Upper lobe of left lung (tissue), 6 donors: ENCODE measurements around the gene CDKL1. TPM values are rescaled to one million over a fixed set of nuclear protein-coding genes. Genes with fewer than 3 reads are reported as not detected.

Experiments used
- ATAC-seq, 2 donors: fragments of 200-7000 bp; cut with Tn5 transposase; one replicate each; pipeline ENCODE4 v1.9.1; 2022; ENCODE audit warnings: mild to moderate bottlenecking in 2 of 2, moderate library complexity in 2 of 2; ENCODE audit not compliant: low FRiP score in 2 of 2
- DNase-seq, 2 donors: peaks; one replicate each; pipeline ENCODE4 v3.0.0-alpha.2; 2019 to 2020
- H3K27ac ChIP-seq, 4 donors: fragments of 200-600 bp; sonication (generic); one replicate each; pipeline ENCODE4 v1.5.1; 2016 to 2019
- H3K27me3 ChIP-seq, 4 donors: fragments of 200-600 bp; sonication (generic); one replicate each; pipeline ENCODE4 v1.5.1; 2017 to 2019
- H3K36me3 ChIP-seq, 4 donors: fragments of 200-600 bp; sonication (generic); one replicate each; pipeline ENCODE4 v1.5.1; 2016 to 2019
- H3K4me1 ChIP-seq, 4 donors: fragments of 200-600 bp; sonication (generic); one replicate each; pipeline ENCODE4 v1.5.1; 2018 to 2019
- H3K4me3 ChIP-seq, 4 donors: fragments of 200-600 bp; sonication (generic); one replicate each; pipeline ENCODE4 v1.5.1; 2017 to 2019; ENCODE audit warnings: mild to moderate bottlenecking in 2 of 4, moderate library complexity in 1 of 4
- H3K9me3 ChIP-seq, 4 donors: fragments of 200-600 bp; sonication (generic); one replicate each; pipeline ENCODE4 v1.5.1; 2018 to 2019
- EP300 ChIP-seq, 4 donors: sonication (generic); formaldehyde crosslinking; IDR thresholded peaks; one replicate each; pipeline ENCODE4 v1.5.1; 2017; ENCODE audit warnings: antibody characterized with exemption in 4 of 4, control low read depth in 2 of 4
- POLR2A ChIP-seq, 4 donors: fragments of 450-650 bp; IDR thresholded peaks; one replicate each; pipeline ENCODE4 v1.5.1; 2016 to 2017; ENCODE audit warnings: antibody characterized with exemption in 4 of 4, mild to moderate bottlenecking in 2 of 4
- POLR2AphosphoS5 ChIP-seq, 2 donors: sonication (generic); formaldehyde crosslinking; IDR thresholded peaks; one replicate each; pipeline ENCODE4 v1.5.1; 2017; ENCODE audit warnings: antibody characterized with exemption in 2 of 2
- WGBS, 2 donors: methylation state at CpG; one replicate each; pipeline ENCODE4 v1.1.5; 2017 to 2018; 5-methylcytosine and 5-hydroxymethylcytosine counted together
- total RNA-seq, 6 donors: library from RNA; depleted of rRNA in 4 of 6; stranded (reverse); fragments of >200 nt in 4 of 6; gene quantifications; one replicate each; pipeline versions ENCODE4 v1.1.0 to v1.2.1, GENCODE V29; 2016 to 2021
- TF ChIP-seq, protein P1 (sequence below), 6 experiments: fragments of 450-650 bp in 4 of 6; fragments of 200-600 bp in 2 of 6; sonication (generic) in 2 of 6; IDR thresholded peaks; one replicate each; pipeline ENCODE4 v1.5.1; 2016 to 2019; ENCODE audit warnings: antibody characterized with exemption in 6 of 6
- donor health status: DM: no; HTN: no; CAD: no; lungs with moderate emphysema.
- donor health status: DM: no; HTN: yes; CAD: no; lungs with severe emphysema.

The CDKL1 gene
- total RNA-seq, 6 donors from 2014 or later = 24.6 to 44.7 (median 30.1) TPM

- H3K4me3 ChIP-seq = no peak overlapping the region
- H3K27me3 ChIP-seq = no peaks in the 10 kb centered on the region
- no peak overlapping the region for H3K27ac ChIP-seq
- H3K4me1 ChIP-seq = peaks cover 11 to 30% (median 17%) of the 10 kb centered on the region in 4 donors
- WGBS, 2 donors = 60 to 68% methylated on average over 6 of the region's 6 CpGs
- no peaks in the 10 kb centered on the region for H3K36me3 ChIP-seq
- TF ChIP-seq POLR2AphosphoS5 (IDR thresholded peaks at IDR 0.05) (no peak), POLR2A (IDR thresholded peaks at IDR 0.05) (no peak), EP300 (IDR thresholded peaks at IDR 0.05) (no peak)
- TF ChIP-seq, protein P1, sequence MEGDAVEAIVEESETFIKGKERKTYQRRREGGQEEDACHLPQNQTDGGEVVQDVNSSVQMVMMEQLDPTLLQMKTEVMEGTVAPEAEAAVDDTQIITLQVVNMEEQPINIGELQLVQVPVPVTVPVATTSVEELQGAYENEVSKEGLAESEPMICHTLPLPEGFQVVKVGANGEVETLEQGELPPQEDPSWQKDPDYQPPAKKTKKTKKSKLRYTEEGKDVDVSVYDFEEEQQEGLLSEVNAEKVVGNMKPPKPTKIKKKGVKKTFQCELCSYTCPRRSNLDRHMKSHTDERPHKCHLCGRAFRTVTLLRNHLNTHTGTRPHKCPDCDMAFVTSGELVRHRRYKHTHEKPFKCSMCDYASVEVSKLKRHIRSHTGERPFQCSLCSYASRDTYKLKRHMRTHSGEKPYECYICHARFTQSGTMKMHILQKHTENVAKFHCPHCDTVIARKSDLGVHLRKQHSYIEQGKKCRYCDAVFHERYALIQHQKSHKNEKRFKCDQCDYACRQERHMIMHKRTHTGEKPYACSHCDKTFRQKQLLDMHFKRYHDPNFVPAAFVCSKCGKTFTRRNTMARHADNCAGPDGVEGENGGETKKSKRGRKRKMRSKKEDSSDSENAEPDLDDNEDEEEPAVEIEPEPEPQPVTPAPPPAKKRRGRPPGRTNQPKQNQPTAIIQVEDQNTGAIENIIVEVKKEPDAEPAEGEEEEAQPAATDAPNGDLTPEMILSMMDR (IDR thresholded peaks at IDR 0.05) = no peak
- ATAC-seq (no peak), DNase-seq (no peak)
- no peaks in the 10 kb centered on the region for H3K9me3 ChIP-seq
These were observed 2.8 kb upstream of the CDKL1 start for GRCh38 chr14:50399251-50400032.

DNA sequence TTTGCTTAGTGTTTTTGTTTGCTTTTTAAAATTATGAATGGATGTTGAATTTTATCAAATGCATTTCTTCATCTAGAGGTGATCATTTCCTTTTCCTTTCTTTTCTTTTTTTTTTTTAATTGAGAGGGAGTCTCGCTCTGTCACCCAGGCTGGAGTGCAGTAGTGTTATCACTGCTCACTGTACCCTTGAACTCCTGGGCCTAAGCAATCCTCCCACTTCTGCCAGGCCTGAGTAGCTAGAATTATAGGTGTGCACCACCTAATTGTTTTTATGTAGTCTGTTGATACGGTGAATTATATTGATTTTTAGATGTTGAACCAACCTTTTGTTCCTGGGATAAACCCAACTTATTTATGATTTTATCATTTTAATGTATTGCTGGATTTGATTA lies 1.5 kb upstream of the CDKL1 start:
- Histone ChIP-seq H3K4me1 (peaks cover 16 to 20% (median 17%) of the 10 kb centered on the region in 4 donors), H3K4me3 (no peak overlapping the region), H3K27ac (peak overlapping the region in 1 of 4 donors; percentile 78), H3K9me3 (no peaks in the 10 kb centered on the region), H3K36me3 (no peaks in the 10 kb centered on the region), H3K27me3 (no peaks in the 10 kb centered on the region)
- 94% methylated on average over 2 of the region's 2 CpGs for WGBS, 2 donors
- no peak for ATAC-seq
- DNase-seq = no peak
- TF ChIP-seq POLR2A (IDR thresholded peaks at IDR 0.05) (no peak), POLR2AphosphoS5 (IDR thresholded peaks at IDR 0.05) (no peak), EP300 (IDR thresholded peaks at IDR 0.05) (no peak)
- TF ChIP-seq, protein P1 (IDR thresholded peaks at IDR 0.05) = no peak

- DNase-seq (peak in 1 of 2 donors; percentile 35), ATAC-seq (peak; percentile 2 to 4)
- WGBS, 2 donors = 23 to 28% methylated on average over 9 of the region's 9 CpGs
- Histone ChIP-seq H3K9me3 (no peaks in the 10 kb centered on the region), H3K27ac (peak overlapping the region; percentile 64 to 90 (median 83)), H3K27me3 (no peaks in the 10 kb centered on the region), H3K4me1 (peaks cover 15 to 16% (median 16%) of the 10 kb centered on the region in 4 donors), H3K4me3 (peak overlapping the region; percentile 66 to 88 (median 70)), H3K36me3 (no peaks in the 10 kb centered on the region)
- TF ChIP-seq POLR2A (IDR thresholded peaks at IDR 0.05) = no peak
- TF ChIP-seq EP300 (IDR thresholded peaks at IDR 0.05) = no peak
- TF ChIP-seq POLR2AphosphoS5 (IDR thresholded peaks at IDR 0.05) = no peak
- TF ChIP-seq, protein P1 (IDR thresholded peaks at IDR 0.05) = no peak
These were observed 908 bp upstream of the CDKL1 start for GRCh38 chr14:50397390-50398188.

- ATAC-seq = no peak
- TF ChIP-seq POLR2A (IDR thresholded peaks at IDR 0.05) (no peak), EP300 (IDR thresholded peaks at IDR 0.05) (no peak)
- no peaks in the 10 kb centered on the region for H3K36me3 ChIP-seq
- peak overlapping the region in 3 of 4 donors; percentile 67 to 88 (median 72) for H3K4me3 ChIP-seq
- H3K27me3 ChIP-seq = no peaks in the 10 kb centered on the region
- DNase-seq = peak in 1 of 2 donors; percentile 30
- peaks cover 15 to 16% (median 16%) of the 10 kb centered on the region in 4 donors for H3K4me1 ChIP-seq
- H3K9me3 ChIP-seq = no peaks in the 10 kb centered on the region
- WGBS, 2 donors = 76 to 80% methylated on average over 5 of the region's 5 CpGs
- H3K27ac ChIP-seq = peak overlapping the region in 1 of 4 donors; percentile 88
These were observed 1.2 kb downstream of the CDKL1 start for GRCh38 chr14:50395448-50395847.

- H3K36me3 ChIP-seq = no peaks in the 10 kb centered on the region
- no peak for DNase-seq
- peak overlapping the region in 1 of 4 donors; percentile 88 for H3K4me3 ChIP-seq
- ATAC-seq = no peak
- no peaks in the 10 kb centered on the region for H3K9me3 ChIP-seq
- H3K27me3 ChIP-seq = no peaks in the 10 kb centered on the region
- H3K4me1 ChIP-seq = peaks cover 15 to 16% (median 16%) of the 10 kb centered on the region in 4 donors
- no peak for TF ChIP-seq POLR2AphosphoS5 (IDR thresholded peaks at IDR 0.05)
- TF ChIP-seq EP300 (IDR thresholded peaks at IDR 0.05) = no peak
- TF ChIP-seq, protein P1 (IDR thresholded peaks at IDR 0.05) = no peak
- TF ChIP-seq POLR2A (IDR thresholded peaks at IDR 0.05) = no peak
- H3K27ac ChIP-seq = no peak overlapping the region
- 93 to 94% methylated on average over 5 of the region's 5 CpGs for WGBS, 2 donors
These were observed 2.0 kb downstream of the CDKL1 start for GRCh38 chr14:50394713-50395112.
